Activated CD8-positive, alpha-beta memory T cell treated with anti-CD3 and anti-CD28 coated beads, Interleukin-2, amount 50 U/mL, for 1 hour (primary cell): ENCODE results near the gene PCSK9.
A peak's percentile ranks its signal among the peaks of the same experiment; 100 is the strongest.
"Not testable (repeated sequence)": the region's sequence is repeated elsewhere in the genome, so short reads cannot be mapped to it uniquely, and the experiment has no call there.

Experiments
- DNase-seq: peaks from one replicate; pipeline ENCODE4 v3.0.0-alpha.2; 2020; ENCODE audit errors: extremely low read depth

The PCSK9 gene

DNA sequence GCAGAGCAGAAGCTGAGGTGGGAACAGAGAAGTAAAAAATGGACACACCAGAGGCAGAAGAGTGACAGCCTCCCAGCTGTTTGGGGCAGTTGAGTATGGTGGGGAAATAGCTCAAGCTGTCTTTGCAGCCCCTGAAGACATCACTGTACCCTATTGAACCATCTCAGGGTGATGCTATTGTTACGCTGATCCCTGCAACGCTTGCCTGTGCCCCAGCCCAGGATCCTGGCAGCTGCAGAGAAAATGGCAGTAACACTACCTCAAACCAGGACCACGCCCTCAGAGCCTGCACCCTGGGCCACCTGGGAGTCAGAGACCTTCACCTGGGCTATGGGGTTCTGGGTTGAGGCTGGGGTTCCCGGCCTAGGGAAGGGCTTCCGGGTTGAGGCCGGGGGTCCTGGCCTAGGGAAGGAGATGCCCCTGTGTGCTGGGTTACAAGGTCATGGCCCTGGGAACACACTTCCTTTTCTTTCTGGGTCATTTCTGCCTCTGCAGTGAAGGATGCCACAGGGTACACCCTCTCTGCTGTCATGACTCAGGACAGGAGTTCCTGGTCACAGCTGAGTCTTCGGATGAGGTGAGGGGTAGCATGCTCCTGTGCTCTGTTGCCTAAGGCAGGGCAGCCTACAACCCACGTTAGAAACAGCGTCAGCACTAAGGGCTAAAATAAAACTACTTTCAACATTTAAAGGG is 29.0 kb upstream of the PCSK9 start:
- no peak for DNase-seq

DNA sequence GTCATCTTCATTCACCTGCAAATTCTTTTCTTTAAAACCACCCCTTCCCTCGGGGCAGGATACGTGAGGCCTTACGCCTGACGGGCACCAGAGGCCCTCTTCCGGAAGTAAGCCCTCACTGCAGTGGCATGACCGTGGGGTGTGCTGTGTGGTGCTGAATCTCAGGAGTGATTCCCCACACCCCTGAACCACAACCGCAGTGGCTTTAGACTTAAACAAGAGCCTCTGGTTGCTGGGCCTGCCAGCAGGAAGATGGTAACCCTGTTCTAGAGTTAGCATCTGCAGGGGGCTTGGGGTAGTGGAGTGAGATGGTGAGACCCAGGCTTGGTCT is 28.5 kb upstream of the PCSK9 start:
- DNase-seq = no peak

DNA sequence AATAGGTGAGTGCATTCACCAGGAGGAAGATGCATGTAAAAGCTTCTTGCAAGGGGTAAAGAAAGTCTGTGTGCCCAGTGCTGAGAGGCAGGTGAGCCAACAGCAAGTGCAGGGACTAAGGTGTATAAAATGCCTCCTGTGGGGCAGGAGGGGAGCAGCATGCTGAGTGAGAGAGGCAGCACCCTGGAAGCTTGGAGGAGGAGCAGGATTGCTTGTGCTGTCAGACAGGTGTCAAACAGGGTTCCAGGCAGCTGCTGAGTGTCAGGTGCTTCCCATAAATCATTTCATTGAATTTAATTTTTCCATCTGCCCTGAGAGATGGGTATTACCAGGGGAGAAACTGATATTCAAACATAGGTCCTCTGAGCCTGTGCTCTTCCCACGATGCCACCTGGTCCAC is 26.7 kb upstream of the PCSK9 start:
- DNase-seq = no peak

DNA sequence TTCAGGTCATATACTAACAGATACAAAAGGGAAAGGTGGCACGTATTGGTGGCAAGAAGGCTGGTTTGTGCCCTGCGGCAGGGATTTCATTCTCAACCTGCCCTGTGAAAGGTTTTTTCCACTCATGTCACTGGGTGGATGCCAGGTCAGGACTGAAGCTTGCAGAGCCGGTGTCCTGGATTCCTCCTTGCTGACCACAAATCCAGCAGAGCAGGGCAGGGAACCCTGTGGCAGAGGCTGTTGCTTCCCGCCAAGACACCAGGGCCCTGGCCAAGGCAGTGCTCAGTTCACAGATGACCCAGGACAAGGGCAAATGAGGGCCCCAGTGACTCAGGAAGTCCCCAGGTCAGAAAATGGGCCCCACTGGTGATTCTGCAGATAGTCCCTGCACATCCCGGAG is 24.2 kb upstream of the PCSK9 start:
- no peak for DNase-seq

DNA sequence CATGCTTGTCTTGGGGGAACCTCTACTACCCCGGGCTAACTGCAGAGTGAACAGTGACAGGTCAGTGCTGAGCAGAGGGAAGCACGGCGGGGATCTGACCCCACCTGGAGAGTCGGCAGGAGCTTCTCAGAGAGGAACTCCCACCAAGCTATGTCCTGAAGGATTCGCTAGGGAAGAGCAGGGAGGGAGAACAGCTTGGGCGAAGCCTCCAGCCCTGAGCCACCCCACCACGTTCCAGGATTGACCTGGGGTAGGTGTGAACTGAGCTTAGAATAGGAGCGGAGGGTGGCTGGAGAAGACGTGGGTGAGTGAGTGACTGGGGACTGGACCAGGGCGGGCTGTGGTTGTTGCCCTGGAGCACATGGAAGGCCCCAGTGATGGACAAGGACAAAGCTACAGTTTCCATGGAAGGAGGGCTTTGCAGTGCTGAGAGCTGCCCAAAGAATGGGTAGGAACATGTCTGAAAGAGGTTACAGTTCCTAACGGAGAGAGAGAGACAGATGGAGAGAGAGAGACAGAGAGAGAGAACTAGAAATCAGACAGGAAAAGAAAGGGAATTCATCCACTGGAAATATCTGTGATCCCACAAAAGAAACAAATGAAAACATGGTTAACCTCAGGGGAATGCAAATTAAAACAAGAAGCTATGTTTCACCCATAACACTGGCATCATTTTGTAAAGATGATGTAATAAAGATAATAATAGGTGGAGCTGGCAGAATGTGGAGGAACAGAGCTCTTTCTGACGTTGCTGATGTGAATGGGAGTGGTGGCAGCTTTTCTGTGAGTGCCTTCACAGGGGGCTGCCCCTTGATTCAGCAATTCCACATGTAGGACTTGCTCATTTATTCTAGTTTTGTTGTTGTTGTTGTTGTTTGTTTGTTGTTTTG is 23.4 kb upstream of the PCSK9 start:
- no peak for DNase-seq

DNA sequence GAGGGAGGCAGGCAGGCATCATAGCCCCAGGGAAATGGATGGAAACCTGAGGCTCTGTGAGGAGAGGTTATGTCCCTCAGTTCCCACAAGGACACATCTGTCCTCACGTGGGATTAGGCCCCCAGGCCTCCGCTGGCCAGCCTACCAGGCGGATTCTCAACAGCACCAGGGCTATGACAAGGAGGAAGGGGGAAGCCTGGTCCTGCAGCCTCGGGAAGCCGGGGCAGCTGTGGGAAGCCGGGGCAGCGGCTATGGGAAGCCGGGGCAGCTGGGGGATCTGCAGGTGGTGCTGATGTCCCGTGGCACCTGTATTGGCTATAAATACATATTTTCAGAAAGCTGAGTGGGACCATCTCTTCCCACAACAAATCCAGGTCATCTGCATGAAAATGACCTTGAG is 21.0 kb upstream of the PCSK9 start:
- no peak for DNase-seq

DNA sequence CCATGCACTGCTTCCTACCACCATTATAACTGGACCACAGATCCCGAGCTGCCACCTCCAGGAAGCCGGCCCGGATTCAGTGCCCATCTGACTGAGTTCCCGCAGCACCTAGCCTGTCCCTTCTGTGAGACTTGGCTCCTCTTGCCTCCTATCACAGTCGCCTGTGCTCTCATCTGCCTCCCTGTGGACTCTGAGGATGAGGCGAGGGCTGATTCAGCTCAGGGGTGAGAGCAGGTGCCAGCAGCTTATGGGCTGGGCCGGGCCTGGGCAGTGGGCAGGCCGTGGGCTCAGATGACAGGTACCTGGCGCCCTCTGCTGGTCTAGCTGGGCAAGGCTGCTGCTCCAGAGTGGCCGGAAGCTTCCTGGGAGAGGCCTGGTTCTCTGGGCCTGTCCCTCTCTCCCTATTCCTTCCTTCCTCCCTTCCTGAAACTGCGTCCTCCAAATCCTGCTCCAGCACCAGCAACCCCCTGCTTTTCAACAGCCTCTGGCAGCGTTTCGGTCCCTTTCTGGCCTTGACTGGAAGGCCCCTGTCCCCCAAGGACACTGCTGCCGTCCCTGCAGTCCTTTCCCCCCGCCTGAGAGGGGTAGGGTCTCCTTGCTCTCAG is 17.3 kb upstream of the PCSK9 start:
- peak; percentile 10 for DNase-seq

DNA sequence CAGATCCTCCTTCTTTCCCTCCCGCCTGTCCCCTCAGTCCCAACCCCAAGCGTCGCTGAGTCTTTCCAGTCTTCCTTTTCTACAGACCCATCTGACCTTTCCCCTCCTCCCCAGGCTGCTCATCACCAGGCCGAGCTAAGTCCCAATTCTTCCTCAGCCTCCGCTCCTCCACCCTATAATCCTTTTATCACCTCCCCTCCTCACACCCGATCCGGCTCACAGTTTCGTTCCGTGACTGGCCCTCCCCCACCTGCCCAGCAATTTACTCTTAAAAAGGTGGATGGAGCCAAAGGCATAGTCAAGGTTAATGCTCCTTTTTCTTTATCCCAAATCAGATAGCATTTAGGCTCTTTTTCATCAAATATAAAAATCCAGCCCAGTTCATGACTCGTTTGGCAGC is 15.2 kb upstream of the PCSK9 start:
- not testable (repeated sequence) for DNase-seq

DNA sequence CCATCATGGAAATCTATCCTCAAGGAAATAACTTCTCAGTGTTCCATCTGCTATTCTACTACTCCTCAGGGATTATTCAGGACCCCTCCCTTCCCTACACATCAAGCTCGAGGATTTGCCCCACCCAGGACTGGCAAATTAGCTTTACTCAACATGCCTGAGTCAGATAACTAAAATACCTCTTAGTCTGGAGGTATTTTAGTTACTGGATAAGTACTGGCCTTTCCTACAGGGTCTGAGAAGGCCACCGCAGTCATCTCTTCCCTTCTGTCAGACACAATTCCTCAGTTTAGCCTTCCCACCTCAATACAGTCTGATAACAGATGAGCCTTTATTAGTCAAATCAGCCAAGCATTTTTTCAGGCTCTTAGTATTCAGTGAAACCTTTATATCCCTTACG is 12.7 kb upstream of the PCSK9 start:
- not testable (repeated sequence) for DNase-seq

DNA sequence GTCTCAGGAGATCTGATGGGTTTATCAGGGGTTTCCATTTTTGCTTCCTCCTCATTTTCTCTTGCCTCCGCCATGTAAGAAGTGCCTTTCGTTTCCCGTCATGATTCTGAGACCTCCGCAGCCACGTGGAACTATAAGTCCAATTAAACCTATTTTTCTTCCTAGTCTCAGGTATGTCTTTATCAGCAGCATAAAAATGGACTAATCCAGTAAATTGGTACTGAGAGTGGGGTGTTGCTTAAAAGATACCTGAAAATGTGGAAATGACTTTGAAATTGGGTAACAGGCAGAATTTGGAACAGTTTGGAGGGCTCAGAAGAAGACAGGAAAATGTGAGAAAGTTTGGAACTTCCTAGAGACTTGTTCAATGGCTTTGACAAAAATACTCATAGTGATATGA is 8.2 kb upstream of the PCSK9 start:
- not testable (repeated sequence) for DNase-seq

DNA sequence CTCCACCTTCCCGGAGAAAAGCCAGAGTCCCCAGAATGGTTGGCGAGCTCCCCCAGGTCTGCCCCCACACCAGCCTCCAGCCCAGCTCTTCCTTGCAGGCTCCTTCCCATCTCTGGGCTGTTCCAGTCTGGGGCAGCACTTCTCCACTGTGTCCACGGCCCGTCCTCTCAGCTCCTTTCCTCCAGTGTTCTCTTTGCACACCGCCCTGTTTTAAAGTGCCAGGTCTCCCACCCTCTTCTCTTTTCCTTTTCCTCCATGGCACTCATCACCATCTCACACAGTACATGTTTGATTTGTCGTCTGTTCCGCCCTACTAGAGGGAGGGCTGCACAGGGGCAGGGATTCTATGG is 6.1 kb upstream of the PCSK9 start:
- DNase-seq = no peak

DNA sequence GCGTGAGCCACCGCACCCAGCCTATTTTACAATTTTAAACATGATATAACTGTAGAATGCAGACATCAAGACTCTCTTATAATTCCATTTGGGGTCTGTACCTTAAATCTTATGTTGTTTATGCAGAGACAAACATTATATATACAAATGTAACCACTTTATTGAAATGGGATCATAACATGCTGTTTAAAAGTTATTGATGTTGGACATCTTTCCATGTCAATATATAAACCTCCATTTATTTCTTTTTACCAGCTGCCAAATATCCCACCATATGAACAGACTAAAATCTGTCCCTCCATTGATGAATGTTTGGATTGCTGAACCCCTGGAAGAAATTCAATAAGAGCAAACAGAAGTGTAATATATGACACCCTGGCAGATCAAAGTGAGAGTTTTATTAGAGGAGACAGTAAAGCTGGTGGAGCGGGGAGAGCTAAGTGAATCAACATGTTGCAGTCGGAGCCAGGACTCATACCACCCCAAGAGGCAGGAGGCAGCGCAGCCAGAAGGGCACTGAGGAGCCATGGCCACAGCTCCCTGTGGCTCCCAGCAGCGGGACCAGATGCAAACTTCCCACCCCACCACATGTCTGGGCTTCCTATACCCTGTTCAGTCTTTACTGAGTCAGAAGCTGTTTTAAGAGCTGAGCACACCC is 4.7 kb upstream of the PCSK9 start:
- no peak for DNase-seq

DNA sequence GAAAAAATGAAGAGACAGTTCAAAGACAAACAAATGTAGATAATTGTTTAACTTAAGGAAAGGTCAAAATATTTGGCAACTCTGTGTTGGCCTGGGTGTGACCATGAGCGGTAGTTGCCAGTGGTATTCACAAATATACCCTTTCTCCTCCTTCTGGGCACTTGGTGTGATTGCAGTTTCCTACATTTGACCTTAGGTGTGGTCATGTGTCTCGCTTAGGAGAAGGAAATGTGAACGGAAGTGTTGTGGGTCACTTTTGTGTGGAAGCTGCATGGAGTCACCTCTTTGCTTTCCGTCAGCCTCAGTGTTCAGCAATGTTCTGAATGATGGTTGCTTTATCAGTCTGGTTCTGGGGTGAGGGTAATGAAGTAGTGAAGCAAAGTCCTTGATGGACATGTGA is 3.4 kb upstream of the PCSK9 start:
- no peak for DNase-seq

DNA sequence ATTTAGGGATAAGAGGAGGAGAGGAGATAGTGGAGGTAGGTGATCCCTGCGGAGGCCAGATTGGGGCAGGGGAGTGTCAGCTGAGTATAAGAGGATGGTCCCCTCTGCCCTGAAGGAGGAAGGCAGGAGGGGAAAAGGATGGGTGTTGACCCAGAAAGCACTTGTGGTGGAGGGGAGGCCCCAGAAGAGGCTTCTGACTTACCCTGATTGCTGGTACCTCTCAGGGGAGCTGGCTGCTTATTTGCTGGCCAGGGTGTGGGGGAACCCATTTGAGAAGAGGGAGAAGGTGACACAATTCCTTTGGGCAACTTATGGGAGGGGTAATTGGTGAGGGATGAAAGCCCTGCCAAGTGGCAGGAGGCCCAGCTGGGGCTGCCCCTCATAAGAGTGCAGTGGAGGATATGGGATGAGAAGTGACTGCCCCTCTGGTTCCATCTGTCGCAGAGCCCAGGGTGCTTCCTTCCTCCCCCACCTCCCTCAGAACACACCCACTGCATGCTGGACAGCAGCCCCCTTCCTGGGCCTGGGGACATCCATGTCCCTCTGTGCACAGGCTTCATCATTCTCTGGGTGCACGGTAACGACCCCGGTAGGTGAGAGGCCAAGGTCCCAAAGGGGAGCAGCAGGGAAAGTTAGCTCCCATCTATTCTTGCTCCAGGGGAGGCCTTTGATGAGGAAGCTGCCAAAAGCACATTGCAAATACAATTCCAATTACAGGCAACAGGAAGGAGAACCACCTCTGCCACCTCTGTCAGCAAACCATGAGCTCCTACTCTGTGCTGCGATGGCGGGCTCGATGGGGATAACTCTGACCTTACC is 1.4 kb upstream of the PCSK9 start:
- DNase-seq = no peak

DNA sequence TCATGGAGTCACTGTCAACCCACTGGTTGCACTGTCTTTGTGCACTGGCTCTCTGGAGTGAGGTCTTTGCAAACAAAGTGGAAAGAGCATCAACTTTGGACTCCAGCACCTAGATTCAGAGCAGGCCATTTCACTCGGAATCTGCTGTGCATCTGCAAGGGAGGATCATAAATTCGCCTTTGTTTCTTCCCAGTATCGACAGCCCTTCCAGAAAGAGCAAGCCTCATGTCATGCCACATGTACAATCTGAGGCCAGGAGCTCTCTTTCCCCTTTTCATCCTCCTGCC is 853 bp upstream of the PCSK9 start:
- no peak for DNase-seq

DNA sequence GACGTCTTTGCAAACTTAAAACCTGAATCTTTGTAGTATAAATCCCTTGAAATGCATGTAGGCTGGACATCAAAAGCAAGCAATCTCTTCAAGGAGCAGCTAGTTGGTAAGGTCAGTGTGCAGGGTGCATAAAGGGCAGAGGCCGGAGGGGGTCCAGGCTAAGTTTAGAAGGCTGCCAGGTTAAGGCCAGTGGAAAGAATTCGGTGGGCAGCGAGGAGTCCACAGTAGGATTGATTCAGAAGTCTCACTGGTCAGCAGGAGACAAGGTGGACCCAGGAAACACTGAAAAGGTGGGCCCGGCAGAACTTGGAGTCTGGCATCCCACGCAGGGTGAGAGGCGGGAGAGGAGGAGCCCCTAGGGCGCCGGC is 390 bp upstream of the PCSK9 start:
- DNase-seq = no peak

DNA sequence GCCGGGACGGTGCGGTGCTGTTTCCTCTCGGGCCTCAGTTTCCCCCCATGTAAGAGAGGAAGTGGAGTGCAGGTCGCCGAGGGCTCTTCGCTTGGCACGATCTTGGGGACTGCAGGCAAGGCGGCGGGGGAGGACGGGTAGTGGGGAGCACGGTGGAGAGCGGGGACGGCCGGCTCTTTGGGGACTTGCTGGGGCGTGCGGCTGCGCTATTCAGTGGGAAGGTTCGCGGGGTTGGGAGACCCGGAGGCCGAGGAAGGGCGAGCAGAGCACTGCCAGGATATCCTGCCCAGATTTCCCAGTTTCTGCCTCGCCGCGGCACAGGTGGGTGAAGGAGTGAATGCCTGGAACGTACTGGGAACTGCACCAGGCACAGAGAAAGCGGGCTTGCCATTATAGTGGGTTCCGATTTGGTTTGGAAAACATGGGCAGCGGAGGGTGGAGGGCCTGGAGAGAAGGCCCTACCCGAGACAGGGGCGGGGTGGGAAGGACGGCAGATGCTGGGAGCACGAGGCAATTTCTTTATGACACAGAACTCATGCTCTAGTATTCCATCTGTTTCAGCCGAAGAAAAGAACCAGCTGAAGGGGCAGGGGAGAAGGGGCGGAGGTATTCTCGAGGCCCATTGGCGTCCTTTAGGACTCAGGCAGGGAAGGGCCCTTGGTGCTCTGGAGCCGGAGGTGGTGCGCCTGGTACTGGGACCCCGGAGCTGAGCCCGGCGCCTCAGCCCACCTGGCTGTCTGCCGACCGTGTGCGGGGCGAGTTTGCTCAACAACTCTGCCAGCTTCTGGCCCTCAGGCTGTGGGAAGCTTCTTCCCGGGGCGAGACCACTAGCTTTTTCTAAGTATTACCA is 960 bp downstream of the PCSK9 start:
- no peak for DNase-seq

DNA sequence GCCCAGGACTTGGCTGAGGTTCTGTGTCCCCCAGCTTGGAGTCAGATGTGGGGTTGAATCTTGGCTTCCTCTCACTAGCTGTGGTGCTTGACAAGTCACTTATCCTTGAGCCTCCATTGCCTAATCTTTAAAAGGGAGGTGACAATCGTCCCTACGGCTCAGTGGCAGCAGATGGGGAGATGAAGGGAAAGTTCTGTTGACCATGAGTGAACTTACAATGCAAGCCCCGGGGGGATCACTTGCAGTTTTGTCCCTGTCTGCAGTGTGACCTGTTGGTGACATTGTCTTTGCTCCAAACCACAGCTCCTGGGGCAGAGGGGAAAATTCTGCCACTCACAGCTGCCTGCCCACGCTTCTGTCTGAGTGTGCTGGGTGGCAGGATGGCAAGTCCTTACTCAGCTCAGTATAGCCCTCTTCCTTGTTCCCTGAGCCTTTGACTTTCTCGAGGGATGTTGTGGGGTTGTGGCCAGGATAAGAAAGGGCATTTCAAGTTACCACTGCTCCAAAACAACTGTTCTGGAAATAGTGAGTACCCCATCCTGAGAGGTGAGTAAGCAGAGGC is 1.7 kb downstream of the PCSK9 start:
- no peak for DNase-seq

DNA sequence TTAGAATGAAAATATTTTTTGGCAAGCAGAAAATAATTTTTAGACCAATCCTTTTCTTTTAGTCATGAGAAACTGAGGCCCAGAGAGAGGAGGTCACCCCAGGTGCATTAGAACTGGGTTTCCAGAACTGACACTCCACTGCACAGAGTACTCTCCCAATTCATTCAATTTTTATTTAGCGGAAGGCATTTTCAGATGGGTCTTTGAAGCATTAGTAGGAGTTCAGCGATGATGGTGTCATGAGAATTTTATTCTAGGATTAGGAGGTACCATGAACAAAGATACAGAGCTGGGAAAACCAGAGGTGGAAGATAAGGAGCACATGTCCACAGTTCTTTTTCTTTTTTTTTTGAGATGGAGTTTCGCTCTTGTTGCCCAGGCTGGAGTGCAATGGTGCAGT is 2.3 kb downstream of the PCSK9 start:
- DNase-seq = no peak

DNA sequence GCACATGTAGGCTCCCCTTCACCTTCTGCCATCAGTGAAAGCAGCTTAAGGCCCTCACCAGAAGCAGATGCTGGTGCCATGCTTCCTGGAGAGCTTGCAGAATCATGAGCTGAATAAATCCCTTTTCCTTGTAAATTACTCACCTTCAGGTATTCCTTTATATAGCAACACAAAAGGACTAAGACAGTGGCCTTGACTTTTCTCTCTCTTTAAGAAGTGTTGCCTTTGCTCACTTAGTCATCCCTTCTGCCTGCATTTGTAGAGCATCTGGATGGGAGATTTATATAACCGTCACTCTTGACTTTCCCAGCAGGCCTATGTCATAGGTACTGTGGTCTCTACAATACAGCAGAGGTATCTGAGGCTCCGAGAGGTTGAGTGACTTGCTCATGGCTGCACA is 3.7 kb downstream of the PCSK9 start:
- DNase-seq = no peak

DNA sequence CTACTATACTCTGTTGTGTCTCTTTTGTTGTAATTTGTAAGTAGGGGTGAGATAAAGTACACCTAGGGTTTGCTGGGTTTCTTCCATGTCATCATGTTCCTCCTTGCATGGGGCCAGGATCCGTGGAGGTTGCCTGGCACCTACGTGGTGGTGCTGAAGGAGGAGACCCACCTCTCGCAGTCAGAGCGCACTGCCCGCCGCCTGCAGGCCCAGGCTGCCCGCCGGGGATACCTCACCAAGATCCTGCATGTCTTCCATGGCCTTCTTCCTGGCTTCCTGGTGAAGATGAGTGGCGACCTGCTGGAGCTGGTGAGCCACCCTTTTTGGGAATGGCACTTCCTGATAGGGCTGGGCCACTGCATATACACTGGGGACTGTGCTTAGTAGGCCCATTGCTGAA is 4.4 kb downstream of the PCSK9 start:
- DNase-seq = no peak
